Neural cell (in vitro differentiated cells): ENCODE results near the gene LACTBL1. TPM values are rescaled to one million over a fixed set of nuclear protein-coding genes. Genes with fewer than 3 reads are reported as not detected.
"Not testable (repeated sequence)": the region's sequence is repeated elsewhere in the genome, so short reads cannot be mapped to it uniquely, and the experiment has no call there.

Experiments used
- H2AFZ ChIP-seq: fragments of 200-600, 300-800 bp; sonication (generic), shearing (Covaris generic); 2 replicates; pipeline ENCODE4 v1.6.0; 2014; ENCODE audit warnings: low read depth, mild to moderate bottlenecking, antibody characterized with exemption, low read length, moderate library complexity
- H3F3A ChIP-seq: fragments of 200-600 bp; shearing (Covaris generic); 2 replicates; pipeline ENCODE4 v1.6.1; 2016; ENCODE audit warnings: mild to moderate bottlenecking, moderate library complexity, mixed read lengths, antibody characterized with exemption, low read length; ENCODE audit not compliant: insufficient read depth, poor library complexity, severe bottlenecking
- H3K27ac ChIP-seq: fragments of 200-600, 300-800 bp; sonication (generic), shearing (Covaris generic); 2 replicates; pipeline ENCODE4 v1.5.1; 2014; ENCODE audit warnings: mild to moderate bottlenecking, low read length, moderate library complexity
- H3K27me3 ChIP-seq: fragments of 300-800, 200-600 bp; sonication (generic), shearing (Covaris generic); 2 replicates; pipeline ENCODE4 v1.6.0; 2014; ENCODE audit warnings: mild to moderate bottlenecking, low read depth, low read length, moderate library complexity; ENCODE audit not compliant: insufficient read depth
- H3K36me3 ChIP-seq: fragments of 300-800, 200-600 bp; sonication (generic), shearing (Covaris generic); 2 replicates; pipeline ENCODE4 v1.5.1; 2014; ENCODE audit warnings: mild to moderate bottlenecking, antibody characterized with exemption, low read length, moderate library complexity; ENCODE audit not compliant: insufficient read depth
- H3K4me2 ChIP-seq: fragments of 300-800, 200-600 bp; sonication (generic), shearing (Covaris generic); 2 replicates; pipeline ENCODE4 v1.6.0; 2014; ENCODE audit warnings: mild to moderate bottlenecking, low read length
- H3K4me3 ChIP-seq: fragments of 300-800, 200-600 bp; sonication (generic), shearing (Covaris generic); 2 replicates; pipeline ENCODE4 v1.5.1; 2014; ENCODE audit warnings: mild to moderate bottlenecking, low read length, moderate library complexity
- H3K79me2 ChIP-seq: fragments of 200-600 bp; shearing (Covaris generic); replicated peaks from 2 replicates; pipeline ENCODE4 v1.6.0; 2014; ENCODE audit warnings: mild to moderate bottlenecking, low read length, moderate library complexity; ENCODE audit not compliant: insufficient read depth
- H3K9ac ChIP-seq: fragments of 300-800, 200-600 bp; sonication (generic), shearing (Covaris generic); 2 replicates; pipeline ENCODE4 v1.6.1; 2016; ENCODE audit warnings: mild to moderate bottlenecking, low read length, mixed read lengths
- H3K9me2 ChIP-seq: fragments of 200-600 bp; shearing (Covaris generic); 2 replicates; pipeline ENCODE4 v1.6.1; 2016; ENCODE audit warnings: mild to moderate bottlenecking, low read length, mixed read lengths; ENCODE audit not compliant: insufficient read depth
- H3K9me3 ChIP-seq: fragments of 200-600, 300-800 bp; sonication (generic), shearing (Covaris generic); 2 replicates; pipeline ENCODE4 v1.6.1; 2016; ENCODE audit warnings: mild to moderate bottlenecking, mixed run types, low read length, moderate library complexity, mixed read lengths
- H4K20me1 ChIP-seq: fragments of 200-600 bp; shearing (Covaris generic); 2 replicates; pipeline ENCODE4 v1.6.1; 2016; ENCODE audit warnings: mild to moderate bottlenecking, mixed run types; ENCODE audit not compliant: insufficient read depth
- RAD21 ChIP-seq: fragments of 450-650 bp; conservative IDR thresholded peaks from 2 replicates; pipeline ENCODE4 v1.6.1; 2014; ENCODE audit warnings: antibody characterized with exemption, mild to moderate bottlenecking, moderate library complexity
- polyA plus RNA-seq: library from polyadenylated mRNA; depleted of rRNA; stranded (reverse); fragments of >200 nt; gene quantifications from 2 replicates; pipeline ENCODE4 v1.2.3, GENCODE V29; 2014

Gene LACTBL1
- polyA plus RNA-seq, 1 donor from 2014 or later: not detected

- H3K27me3 ChIP-seq, H3K9ac ChIP-seq, H3K27ac ChIP-seq, H3F3A ChIP-seq, H3K79me2 ChIP-seq, H3K4me2 ChIP-seq, H3K9me2 ChIP-seq, H3K36me3 ChIP-seq, H3K4me3 ChIP-seq, H3K9me3 ChIP-seq, H4K20me1 ChIP-seq, H2AFZ ChIP-seq: not testable (repeated sequence)
Observed at GRCh38 chr1:23002218-23002617, 29.6 kb upstream of the LACTBL1 start.

GRCh38 chr1:23000133-23000532 is 27.5 kb upstream of the LACTBL1 start:
- not testable (repeated sequence) for H3K36me3 ChIP-seq, H4K20me1 ChIP-seq, H2AFZ ChIP-seq, H3K9me2 ChIP-seq, H3F3A ChIP-seq, H3K27me3 ChIP-seq, H3K4me2 ChIP-seq, H3K9me3 ChIP-seq, H3K9ac ChIP-seq, H3K4me3 ChIP-seq, H3K79me2 ChIP-seq, H3K27ac ChIP-seq

GRCh38 chr1:22997528-22997927 is 24.9 kb upstream of the LACTBL1 start:
- not testable (repeated sequence) for H3F3A ChIP-seq, H3K9ac ChIP-seq, H4K20me1 ChIP-seq, H3K4me3 ChIP-seq, H3K9me2 ChIP-seq, H2AFZ ChIP-seq, H3K79me2 ChIP-seq, H3K36me3 ChIP-seq, H3K4me2 ChIP-seq, H3K9me3 ChIP-seq, H3K27ac ChIP-seq, H3K27me3 ChIP-seq

- Histone ChIP-seq H3K4me3 (no peak overlapping the region), H3K27me3 (no peaks in the 10 kb centered on the region), H3K4me2 (no peak overlapping the region), H3K9me2 (no peaks in the 10 kb centered on the region), H2AFZ (no peak overlapping the region), H3K9me3 (no peaks in the 10 kb centered on the region), H3K9ac (no peak overlapping the region), H4K20me1 (no peaks in the 10 kb centered on the region), H3K36me3 (no peaks in the 10 kb centered on the region), H3K27ac (no peak overlapping the region), H3K79me2 (no peaks in the 10 kb centered on the region), H3F3A (no peaks in the 10 kb centered on the region)
- TF ChIP-seq RAD21: no peak
Observed at GRCh38 chr1:22995774-22996173, 23.1 kb upstream of the LACTBL1 start.

GRCh38 chr1:22993220-22993795 is 20.6 kb upstream of the LACTBL1 start:
- H3F3A ChIP-seq, H3K9me3 ChIP-seq, H3K9ac ChIP-seq, H3K27ac ChIP-seq, H3K36me3 ChIP-seq, H3K4me3 ChIP-seq, H3K9me2 ChIP-seq, H3K4me2 ChIP-seq, H3K79me2 ChIP-seq, H2AFZ ChIP-seq, H3K27me3 ChIP-seq, H4K20me1 ChIP-seq: not testable (repeated sequence)

GRCh38 chr1:22992384-22992783 is 19.7 kb upstream of the LACTBL1 start:
- not testable (repeated sequence) for H3K27me3 ChIP-seq, H3K4me3 ChIP-seq, H3K27ac ChIP-seq, H3K9ac ChIP-seq, H3K9me3 ChIP-seq, H3K9me2 ChIP-seq, H3K79me2 ChIP-seq, H4K20me1 ChIP-seq, H3K4me2 ChIP-seq, H3F3A ChIP-seq, H3K36me3 ChIP-seq, H2AFZ ChIP-seq
